DMS114 treated with DMSO at 0.1 percent for 48 hours (cell line): ENCODE measurements around the gene ARHGAP9.
A peak's percentile ranks its signal among the peaks of the same experiment; 100 is the strongest.
"Not testable (repeated sequence)": the region's sequence is repeated elsewhere in the genome, so short reads cannot be mapped to it uniquely, and the experiment has no call there.

Experiments
- DNase-seq: peaks from one replicate; lab custom pipeline; 2025; ENCODE audit not compliant: unreplicated experiment; lab: John Stamatoyannopoulos, UW

ARHGAP9 gene

DNA sequence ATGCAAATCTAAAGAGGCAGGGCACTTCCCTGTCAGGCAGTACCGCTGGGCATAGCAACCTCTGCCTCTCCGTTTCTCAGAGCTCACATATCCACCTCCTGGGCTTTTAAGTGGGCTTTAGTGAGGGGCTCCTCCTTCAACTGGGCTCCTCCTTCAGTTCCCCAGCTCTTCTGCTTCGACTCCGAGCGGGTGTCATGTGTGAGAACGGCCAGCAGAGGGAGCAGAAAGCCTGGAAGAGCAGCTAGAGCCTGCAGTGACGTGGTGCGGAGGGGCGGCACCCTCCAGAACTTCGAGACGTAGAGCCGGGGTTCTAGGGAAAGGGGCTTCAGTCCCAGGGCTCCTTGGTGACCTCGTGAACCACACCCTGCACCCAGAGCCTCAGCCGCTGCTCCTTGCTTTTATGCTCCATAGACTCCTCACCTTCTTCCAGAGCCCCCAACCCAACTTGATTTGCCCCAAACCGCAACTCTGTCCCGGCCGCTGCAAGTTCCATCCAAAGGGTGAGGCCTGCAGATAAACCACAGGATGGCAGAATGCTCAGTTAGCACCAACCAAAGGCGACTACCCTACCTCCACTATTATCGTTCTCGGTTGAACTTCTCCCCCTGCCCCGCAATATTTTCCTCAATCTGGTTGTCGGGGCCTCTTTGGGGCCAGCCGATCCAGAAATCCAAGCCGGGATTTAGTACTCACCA lies 20.5 kb downstream of the ARHGAP9 start:
- DNase-seq = peak; percentile 96

DNA sequence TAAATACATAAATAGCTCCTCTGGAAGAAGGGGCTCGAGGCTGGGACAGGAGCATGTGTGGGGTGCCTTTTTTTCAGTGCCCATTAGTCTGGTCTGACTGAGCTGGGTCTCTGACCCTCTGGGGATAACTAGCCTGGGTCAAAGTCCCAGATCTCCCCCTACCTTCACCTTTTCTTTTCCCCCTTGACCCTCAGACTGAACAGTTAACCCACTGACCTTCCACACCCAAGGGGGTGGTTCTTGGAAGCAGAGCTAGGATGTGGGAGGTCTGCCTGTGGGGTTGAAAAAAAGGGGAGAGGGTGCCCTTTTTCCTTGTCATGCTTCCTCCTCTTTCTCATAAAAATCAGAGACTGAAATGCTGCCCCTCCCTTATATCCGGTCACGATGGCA lies 21.0 kb downstream of the ARHGAP9 start:
- no peak for DNase-seq

DNA sequence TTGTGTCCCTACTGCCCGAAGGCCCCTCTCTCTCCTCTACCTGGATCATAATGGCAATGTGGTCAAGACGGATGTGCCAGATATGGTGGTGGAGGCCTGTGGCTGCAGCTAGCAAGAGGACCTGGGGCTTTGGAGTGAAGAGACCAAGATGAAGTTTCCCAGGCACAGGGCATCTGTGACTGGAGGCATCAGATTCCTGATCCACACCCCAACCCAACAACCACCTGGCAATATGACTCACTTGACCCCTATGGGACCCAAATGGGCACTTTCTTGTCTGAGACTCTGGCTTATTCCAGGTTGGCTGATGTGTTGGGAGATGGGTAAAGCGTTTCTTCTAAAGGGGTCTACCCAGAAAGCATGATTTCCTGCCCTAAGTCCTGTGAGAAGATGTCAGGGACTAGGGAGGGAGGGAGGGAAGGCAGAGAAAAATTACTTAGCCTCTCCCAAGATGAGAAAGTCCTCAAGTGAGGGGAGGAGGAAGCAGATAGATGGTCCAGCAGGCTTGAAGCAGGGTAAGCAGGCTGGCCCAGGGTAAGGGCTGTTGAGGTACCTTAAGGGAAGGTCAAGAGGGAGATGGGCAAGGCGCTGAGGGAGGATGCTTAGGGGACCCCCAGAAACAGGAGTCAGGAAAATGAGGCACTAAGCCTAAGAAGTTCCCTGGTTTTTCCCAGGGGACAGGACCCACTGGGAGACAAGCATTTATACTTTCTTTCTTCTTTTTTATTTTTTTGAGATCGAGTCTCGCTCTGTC lies 22.8 kb downstream of the ARHGAP9 start:
- no peak for DNase-seq

DNA sequence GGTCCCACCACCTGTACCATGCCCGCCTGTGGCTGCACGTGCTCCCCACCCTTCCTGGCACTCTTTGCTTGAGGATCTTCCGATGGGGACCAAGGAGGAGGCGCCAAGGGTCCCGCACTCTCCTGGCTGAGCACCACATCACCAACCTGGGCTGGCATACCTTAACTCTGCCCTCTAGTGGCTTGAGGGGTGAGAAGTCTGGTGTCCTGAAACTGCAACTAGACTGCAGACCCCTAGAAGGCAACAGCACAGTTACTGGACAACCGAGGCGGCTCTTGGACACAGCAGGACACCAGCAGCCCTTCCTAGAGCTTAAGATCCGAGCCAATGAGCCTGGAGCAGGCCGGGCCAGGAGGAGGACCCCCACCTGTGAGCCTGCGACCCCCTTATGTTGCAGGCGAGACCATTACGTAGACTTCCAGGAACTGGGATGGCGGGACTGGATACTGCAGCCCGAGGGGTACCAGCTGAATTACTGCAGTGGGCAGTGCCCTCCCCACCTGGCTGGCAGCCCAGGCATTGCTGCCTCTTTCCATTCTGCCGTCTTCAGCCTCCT lies 23.4 kb downstream of the ARHGAP9 start:
- DNase-seq = peak; percentile 59

DNA sequence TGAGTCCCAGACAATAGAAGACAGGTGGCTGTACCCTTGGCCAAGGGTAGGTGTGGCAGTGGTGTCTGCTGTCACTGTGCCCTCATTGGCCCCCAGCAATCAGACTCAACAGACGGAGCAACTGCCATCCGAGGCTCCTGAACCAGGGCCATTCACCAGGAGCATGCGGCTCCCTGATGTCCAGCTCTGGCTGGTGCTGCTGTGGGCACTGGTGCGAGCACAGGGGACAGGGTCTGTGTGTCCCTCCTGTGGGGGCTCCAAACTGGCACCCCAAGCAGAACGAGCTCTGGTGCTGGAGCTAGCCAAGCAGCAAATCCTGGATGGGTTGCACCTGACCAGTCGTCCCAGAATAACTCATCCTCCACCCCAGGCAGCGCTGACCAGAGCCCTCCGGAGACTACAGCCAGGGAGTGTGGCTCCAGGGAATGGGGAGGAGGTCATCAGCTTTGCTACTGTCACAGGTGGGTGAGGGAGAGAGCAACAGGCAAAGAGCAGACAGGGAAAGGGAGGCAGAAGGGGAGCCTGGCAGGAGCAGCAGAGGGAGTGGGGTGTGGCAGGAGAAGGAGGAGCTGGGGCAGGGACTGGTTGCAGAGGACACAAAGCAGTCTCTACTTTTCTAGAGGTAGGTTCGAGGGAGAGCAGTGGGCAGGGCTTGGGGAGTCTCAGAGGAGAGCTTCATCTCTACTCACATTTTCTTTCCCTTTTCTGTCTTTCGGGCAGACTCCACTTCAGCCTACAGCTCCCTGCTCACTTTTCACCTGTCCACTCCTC lies 24.1 kb downstream of the ARHGAP9 start:
- no peak for DNase-seq

DNA sequence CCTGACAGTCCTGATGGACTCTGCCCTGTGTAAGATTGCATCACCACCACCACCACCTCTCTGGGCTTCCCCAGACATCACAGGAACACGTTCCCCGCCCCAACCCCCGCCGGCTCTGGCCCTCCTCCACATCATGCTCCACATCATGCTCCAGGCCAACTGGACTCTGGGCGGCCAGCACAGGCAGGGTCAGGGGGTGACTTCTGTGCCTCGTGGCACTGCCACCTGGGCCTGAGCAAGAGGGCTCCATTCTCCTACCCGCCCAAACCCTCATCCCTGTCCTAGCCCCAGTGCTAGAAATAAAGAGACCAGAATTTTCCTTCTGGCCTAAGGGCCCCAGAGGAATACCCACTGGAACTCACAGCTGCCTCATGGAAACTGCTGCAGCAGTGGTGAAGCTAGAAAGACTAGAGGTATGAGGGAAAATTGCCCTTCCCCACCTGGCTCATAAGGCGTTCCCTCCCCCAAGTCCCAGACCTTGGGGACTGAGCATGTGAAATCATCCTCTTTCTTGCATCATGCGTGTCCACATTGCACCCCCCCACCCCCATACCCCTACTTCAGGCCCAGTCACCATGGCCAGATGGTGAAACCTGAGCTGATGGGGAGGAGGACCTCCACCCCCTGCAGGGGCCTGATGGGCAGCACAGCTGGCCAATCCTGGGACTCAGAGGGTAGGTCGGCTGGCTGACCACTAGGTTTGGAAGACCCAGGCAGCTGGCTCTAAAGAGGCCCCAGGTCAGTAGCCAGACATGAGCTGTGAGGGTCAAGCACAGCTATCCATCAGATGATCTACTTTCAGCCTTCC lies 24.9 kb downstream of the ARHGAP9 start, which contains the start of gene INHBE:
Gene INHBE (plus strand): TSS at position 742 of the 808 bp plus-strand sequence. CDS start 230 bp downstream, outside the sequence.
- no peak for DNase-seq

DNA sequence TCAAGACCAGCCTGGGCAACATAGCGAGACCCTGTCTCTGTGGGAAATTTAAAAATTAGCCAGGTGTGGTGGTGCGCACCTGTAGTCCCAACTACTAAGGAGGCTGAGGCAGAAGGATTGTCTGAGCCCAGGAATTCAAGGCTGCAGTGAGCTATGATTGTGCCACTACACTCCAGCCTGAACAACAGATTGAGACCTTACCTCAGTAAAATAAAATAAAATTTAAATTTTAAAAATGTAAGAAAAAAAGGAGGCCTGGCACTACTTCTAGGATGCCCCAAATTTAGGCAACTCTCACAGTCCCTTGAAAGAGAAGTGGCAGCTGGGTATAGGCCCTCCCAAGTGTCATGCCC lies 25.5 kb downstream of the ARHGAP9 start:
- DNase-seq = no peak

DNA sequence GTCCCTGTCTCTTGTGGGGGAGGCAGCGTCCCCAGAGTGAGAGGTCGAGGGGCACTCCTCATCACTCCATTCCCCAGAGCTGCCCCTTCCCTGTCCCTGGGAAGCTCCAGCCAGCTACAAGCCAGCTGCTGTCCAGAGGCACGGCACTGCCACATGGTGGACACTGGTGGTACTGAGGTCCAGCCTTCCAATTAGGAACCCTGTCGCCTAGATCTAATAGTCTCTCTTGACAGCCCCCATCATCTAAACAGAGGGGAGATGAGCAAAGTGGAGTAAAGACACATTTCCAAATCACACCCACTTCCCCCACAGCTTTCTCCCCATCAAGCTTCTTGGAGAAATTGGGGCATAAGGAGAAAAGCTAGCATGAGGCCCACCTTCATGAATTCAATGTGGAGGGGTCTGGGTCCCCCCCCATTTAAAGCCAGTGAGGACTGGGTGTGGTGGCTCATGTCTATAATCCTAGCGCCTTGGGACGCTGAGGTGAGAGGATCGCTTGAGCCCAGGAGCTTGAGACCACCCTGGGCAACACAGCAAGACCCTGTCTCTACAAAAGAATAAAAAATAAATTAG lies 26.6 kb downstream of the ARHGAP9 start:
- DNase-seq = peak; percentile 75

DNA sequence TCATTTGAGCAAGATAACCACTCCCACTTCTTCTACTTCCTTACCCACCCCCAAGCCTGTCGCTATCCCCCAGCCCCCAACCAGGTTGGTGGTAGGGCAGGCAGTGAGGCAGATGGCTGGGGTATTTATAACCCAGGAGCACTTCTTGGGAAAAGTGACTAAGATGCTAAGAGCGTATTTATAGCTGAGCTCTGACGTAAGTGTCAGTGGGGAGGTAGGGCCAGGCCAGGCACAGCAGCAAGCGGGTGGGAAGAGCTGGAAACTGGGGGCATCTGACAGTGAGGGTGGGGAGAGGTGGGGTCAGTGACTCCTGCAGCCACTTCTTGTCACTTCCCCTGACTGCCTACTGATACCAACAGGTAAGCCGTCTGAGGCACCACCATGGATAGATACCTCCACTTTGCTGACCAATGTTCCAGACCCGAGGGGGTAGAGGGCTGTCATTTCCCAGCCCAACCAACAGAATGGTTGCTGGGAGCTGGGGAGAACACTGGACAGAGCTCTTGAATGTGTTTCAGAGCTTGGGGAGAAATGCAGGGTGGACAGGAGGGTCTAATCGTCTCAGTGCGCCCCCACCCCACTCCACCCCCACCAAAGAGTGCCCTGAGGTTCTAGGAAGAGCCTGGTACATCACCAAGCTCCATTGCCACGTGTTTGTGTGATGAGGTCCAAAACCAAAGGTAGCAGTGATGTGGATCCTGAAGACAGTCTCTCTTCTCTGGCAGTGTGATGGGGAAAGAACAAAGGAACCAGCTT lies 27.3 kb downstream of the ARHGAP9 start:
- no peak for DNase-seq

DNA sequence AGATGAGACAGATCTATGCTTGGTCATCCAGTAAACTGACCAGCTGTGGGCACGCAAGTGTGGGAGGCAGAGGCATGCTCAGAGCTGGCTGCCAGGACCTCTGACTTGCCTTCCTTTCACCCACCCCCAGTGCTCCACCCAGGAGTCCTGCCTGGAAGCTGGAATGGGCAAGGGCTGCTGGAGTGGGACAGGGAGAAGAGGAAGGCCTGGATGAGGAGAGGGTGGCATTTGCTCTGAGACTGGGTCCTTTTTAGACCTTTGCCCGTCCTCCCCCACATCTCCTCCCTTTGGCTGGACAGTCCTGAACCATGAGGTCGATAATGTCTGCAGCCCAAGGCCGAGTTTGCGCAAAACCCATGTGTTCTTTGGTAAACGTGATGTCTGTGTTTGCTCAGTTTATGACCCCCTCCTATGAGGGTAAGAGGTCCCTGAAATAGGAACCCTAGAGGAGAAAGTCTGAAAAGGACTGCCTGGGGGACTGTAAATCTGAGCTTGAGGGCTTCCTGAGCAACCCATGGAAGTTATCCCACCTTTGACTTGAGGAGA lies 28.4 kb downstream of the ARHGAP9 start:
- no peak for DNase-seq

DNA sequence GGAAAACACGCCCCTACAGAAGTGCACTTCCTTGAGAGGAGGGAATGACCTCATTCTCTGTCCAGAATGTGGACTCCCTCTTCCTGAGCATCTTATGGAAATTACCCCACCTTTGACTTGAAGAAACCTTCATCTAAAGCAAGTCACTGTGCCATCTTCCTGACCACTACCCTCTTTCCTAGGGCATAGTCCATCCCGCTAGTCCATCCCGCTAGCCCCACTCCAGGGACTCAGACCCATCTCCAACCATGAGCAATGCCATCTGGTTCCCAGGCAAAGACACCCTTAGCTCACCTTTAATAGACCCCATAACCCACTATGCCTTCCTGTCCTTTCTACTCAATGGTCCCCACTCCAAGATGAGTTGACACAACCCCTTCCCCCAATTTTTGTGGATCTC lies 29.6 kb downstream of the ARHGAP9 start:
- no peak for DNase-seq

DNA sequence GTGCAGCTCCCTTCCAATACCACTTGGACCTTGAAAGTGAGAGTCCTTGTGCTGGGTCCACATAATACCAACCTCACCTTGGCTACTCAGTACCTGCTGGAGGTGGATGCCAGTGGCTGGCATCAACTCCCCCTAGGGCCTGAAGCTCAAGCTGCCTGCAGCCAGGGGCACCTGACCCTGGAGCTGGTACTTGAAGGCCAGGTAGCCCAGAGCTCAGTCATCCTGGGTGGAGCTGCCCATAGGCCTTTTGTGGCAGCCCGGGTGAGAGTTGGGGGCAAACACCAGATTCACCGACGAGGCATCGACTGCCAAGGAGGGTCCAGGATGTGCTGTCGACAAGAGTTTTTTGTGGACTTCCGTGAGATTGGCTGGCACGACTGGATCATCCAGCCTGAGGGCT lies 30.3 kb downstream of the ARHGAP9 start:
- DNase-seq = no peak

DNA sequence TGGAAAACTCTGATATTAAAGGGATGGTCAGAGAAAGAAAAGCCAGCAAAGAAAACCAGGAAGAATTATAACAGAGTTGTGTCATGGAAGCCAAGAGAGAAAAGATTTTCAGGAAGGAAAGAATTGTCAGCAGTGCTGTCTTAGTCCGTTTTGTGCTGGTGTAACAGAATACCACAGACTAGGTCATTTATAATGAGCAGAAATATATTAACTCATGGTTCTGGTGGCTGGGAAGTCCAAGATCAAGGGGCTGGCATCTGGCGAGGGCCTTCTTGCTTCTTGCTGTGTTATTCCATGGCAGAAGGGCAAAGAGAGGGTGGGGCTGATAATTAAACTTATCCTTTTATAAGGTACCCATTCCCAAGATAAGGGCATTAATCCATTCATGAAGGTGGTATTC lies 31.0 kb downstream of the ARHGAP9 start:
- DNase-seq = no peak

DNA sequence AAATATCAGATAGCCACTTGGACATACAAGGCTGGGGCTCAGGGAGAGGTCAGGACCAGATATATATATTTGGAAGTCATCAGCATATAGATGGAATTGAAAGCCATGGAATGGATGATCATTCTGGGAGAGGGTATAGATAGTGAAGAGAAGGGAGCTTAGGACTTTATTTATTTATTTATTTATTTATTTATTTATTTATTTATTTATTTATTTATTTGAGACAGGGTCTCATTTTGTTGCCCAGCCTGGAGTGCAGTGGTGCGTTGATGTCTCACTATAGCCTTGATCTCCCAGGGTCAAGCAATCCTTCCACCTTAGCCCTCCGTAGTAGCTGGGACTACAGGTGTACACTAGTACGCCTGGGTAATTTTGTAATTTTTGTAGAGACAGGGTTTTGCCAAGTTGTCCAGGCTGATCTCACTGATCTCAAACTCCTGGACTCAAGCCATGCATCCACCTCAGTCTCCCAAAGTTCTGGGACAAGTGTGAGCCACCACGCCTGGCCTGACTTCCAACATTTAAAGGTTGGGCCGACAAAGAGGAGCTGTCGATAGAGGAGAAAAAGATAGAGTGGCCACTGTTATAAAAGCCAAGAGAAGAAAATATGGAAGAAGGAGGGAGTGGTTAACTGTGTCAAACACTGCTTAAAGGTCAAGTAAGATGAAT lies 33.2 kb downstream of the ARHGAP9 start:
- DNase-seq = no peak

DNA sequence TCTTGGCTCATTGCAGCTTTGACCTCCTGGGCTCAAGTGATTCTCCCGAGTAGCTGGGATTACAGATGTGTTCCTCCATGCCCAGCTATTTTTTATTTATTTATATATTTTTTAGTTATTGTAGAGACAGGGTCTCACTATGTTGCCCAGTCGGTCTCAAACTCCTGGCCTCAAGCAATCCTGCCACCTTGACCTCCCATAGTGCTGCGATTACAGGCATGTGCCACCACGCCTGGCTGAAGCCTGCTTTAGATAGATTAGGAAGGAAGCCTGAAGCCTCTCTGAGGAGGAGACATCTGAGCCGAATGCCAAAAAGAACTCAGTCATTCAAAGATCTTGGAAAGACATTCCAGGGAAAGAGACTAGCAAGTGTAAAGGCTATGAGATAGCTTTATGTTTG lies 34.9 kb downstream of the ARHGAP9 start:
- DNase-seq = no peak

DNA sequence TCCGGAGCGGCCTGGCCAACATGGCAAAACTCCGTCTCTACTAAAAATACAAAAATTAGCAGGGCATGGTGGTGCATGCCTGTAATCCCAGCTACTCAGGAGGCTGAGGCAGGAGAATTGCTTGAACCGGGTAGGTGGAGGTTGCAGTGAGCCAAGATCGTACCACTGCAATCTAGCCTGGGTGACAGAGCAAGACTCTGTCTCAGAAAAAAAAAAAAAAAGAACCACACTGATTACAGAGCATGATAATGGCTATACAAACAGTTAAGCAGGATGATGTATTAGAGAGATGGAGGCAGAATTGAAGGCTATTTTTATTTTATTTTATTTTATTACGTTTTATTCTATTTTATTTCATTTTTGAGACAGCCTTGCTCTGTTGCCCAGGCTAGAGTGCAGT lies 35.3 kb downstream of the ARHGAP9 start:
- not testable (repeated sequence) for DNase-seq

DNA sequence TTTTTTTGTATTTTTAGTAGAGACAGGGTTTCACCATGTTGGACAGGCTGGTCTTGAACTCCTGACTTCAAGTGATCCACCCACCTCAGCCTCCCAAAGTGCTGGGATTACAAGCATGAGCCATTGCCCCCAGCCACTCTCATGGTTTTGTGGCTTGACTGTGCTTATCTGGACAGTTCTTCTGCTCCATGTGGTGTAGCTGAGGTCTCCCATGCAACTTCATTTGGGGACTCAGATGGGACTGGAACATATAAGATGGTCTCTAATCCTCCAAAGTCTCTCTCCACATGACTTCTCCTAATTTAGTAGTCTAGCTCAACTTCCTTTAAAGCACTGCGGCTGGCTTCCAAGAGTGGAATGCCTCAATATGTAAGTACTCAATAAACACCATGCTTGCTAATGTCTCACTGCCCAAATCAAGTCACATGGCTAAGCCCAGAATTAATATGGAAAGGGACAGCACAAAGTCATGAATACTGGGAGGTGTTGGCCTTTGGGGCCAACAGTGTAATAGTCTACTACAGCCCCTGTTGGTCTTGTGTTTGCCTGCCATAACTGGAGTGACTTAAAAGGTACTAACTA lies 37.7 kb downstream of the ARHGAP9 start:
- no peak for DNase-seq

DNA sequence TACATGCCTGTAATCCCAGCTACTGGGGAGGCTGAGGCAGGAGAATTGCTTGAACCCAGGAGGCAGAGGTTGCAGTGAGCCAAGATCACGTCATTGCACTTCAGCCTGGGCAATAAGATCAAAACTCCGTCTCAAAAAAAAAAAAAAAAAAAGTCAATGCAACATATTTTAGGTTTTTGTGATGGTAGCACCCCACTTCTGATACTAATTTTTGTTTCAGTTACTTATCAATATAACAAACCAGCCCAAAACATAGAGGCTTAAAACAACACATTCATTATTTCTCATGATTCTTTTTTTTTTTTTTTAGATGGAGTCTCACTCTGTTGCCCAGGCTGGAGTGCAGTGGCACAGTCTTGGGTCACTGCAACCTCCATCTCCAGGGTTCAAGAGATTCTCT lies 38.3 kb downstream of the ARHGAP9 start:
- not testable (repeated sequence) for DNase-seq
